ENCODE measurements around the gene CPNE2.

Gene CPNE2

DNA sequence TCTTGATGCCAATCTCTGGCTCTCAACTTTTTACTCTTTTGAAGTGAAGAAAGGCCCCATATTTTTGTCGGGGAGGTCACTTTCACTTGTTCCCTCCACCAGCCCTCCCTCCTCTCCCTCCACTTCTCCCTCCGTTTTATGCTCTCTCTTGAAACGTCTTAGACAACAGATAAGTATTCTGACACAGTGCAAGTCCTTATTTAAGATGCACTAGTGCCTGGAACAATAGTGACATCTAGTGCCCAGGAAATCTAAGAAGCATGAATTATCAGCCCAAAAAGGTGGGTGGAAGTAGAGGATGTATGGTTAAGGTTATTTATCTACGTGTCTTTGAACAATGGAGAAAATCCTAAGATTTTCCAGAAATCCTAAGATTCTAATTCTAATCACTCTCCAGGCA is 75.6 kb downstream of the CPNE2 start:
- TF ChIP-seq POLR2AphosphoS5 (IDR thresholded peaks at IDR 0.05; ENCODE audit: low read depth, low read length) (no peak), TAF1 (IDR thresholded peaks at IDR 0.05; ENCODE audit: borderline replicate concordance, insufficient read depth, low read length) (no peak), SIN3A (IDR thresholded peaks at IDR 0.05; ENCODE audit: borderline replicate concordance, insufficient read depth, low read length) (no peak), FOXP2 (optimal IDR thresholded peaks at IDR 0.05; ENCODE audit: borderline replicate concordance, extremely low read depth, extremely low read length, insufficient read depth) (no peak)
- TF ChIP-seq, protein P1, sequence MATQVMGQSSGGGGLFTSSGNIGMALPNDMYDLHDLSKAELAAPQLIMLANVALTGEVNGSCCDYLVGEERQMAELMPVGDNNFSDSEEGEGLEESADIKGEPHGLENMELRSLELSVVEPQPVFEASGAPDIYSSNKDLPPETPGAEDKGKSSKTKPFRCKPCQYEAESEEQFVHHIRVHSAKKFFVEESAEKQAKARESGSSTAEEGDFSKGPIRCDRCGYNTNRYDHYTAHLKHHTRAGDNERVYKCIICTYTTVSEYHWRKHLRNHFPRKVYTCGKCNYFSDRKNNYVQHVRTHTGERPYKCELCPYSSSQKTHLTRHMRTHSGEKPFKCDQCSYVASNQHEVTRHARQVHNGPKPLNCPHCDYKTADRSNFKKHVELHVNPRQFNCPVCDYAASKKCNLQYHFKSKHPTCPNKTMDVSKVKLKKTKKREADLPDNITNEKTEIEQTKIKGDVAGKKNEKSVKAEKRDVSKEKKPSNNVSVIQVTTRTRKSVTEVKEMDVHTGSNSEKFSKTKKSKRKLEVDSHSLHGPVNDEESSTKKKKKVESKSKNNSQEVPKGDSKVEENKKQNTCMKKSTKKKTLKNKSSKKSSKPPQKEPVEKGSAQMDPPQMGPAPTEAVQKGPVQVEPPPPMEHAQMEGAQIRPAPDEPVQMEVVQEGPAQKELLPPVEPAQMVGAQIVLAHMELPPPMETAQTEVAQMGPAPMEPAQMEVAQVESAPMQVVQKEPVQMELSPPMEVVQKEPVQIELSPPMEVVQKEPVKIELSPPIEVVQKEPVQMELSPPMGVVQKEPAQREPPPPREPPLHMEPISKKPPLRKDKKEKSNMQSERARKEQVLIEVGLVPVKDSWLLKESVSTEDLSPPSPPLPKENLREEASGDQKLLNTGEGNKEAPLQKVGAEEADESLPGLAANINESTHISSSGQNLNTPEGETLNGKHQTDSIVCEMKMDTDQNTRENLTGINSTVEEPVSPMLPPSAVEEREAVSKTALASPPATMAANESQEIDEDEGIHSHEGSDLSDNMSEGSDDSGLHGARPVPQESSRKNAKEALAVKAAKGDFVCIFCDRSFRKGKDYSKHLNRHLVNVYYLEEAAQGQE (IDR thresholded peaks at IDR 0.05; ENCODE audit: insufficient read depth in 1 of 2, low read depth in 2 of 2, low read length in 2 of 2): no peak

DNA sequence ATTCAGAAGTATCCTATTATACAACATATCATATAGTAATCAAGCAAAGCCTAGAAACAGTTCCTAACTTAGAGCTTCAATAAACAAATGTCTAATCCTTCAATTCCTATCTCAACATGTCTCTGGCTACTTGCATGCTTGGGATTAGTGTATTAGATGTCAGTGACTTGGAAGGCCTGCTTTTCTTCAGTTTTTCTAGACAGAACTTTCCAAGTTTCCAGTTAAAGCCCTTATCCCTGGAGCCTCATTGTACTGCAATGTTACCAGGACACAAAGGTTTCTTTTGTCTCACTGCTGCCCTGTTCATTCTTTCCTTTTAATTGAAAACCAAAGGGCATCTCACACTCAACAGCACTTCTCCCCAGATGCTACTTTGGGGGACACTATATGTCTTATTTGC is 76.9 kb downstream of the CPNE2 start:
- TF ChIP-seq FOXP2 (optimal IDR thresholded peaks at IDR 0.05; ENCODE audit: borderline replicate concordance, extremely low read depth, extremely low read length, insufficient read depth): no peak

- TF ChIP-seq POLR2AphosphoS5 (IDR thresholded peaks at IDR 0.05; ENCODE audit: low read depth, low read length) (no peak), FOXP2 (optimal IDR thresholded peaks at IDR 0.05; ENCODE audit: borderline replicate concordance, extremely low read depth, extremely low read length, insufficient read depth) (no peak), SIN3A (IDR thresholded peaks at IDR 0.05; ENCODE audit: borderline replicate concordance, insufficient read depth, low read length) (no peak)
- TF ChIP-seq, protein P1 (IDR thresholded peaks at IDR 0.05; ENCODE audit: insufficient read depth in 1 of 2, low read depth in 2 of 2, low read length in 2 of 2): no peak
Measured at GRCh38 chr16:57172721-57173290, 80.4 kb downstream of the CPNE2 start.

DNA sequence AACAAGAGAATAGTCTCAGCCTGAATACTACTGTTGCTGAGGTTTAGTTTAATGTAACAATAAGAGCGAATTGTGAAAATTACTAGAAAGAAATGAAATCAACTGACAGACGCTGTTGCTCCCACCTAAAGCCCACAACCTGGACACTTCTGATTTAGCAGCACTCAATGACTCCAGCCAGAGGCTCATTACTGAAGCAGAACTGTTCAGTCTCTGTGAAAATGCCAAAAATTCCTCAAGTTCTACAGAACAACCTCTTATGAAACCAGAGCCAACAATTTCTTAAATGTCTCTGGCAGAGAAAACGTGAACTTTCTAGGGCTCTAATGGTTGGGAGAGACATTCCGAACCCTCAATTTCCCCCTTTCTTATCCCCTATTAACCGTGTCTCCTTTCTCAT is 83.5 kb downstream of the CPNE2 start:
- TF ChIP-seq SIN3A (IDR thresholded peaks at IDR 0.05; ENCODE audit: borderline replicate concordance, insufficient read depth, low read length) (no peak), TAF1 (IDR thresholded peaks at IDR 0.05; ENCODE audit: borderline replicate concordance, insufficient read depth, low read length) (no peak), FOXP2 (optimal IDR thresholded peaks at IDR 0.05; ENCODE audit: borderline replicate concordance, extremely low read depth, extremely low read length, insufficient read depth) (no peak), POLR2AphosphoS5 (IDR thresholded peaks at IDR 0.05; ENCODE audit: low read depth, low read length) (no peak)
- TF ChIP-seq, protein P1 (IDR thresholded peaks at IDR 0.05; ENCODE audit: insufficient read depth in 1 of 2, low read depth in 2 of 2, low read length in 2 of 2): no peak

GRCh38 chr16:57178196-57178595 is 85.8 kb downstream of the CPNE2 start:
- no peak for TF ChIP-seq FOXP2 (optimal IDR thresholded peaks at IDR 0.05; ENCODE audit: borderline replicate concordance, extremely low read depth, extremely low read length, insufficient read depth)
- TF ChIP-seq, protein P1 (IDR thresholded peaks at IDR 0.05; ENCODE audit: insufficient read depth in 1 of 2, low read depth in 2 of 2, low read length in 2 of 2): no peak
- no peak for TF ChIP-seq TAF1 (IDR thresholded peaks at IDR 0.05; ENCODE audit: borderline replicate concordance, insufficient read depth, low read length)
- TF ChIP-seq SIN3A (IDR thresholded peaks at IDR 0.05; ENCODE audit: borderline replicate concordance, insufficient read depth, low read length): no peak
- no peak for TF ChIP-seq POLR2AphosphoS5 (IDR thresholded peaks at IDR 0.05; ENCODE audit: low read depth, low read length)

Data from PFSK-1 (cell line).